Measurements from ENCODE around the gene KIF17.

The KIF17 gene

DNA sequence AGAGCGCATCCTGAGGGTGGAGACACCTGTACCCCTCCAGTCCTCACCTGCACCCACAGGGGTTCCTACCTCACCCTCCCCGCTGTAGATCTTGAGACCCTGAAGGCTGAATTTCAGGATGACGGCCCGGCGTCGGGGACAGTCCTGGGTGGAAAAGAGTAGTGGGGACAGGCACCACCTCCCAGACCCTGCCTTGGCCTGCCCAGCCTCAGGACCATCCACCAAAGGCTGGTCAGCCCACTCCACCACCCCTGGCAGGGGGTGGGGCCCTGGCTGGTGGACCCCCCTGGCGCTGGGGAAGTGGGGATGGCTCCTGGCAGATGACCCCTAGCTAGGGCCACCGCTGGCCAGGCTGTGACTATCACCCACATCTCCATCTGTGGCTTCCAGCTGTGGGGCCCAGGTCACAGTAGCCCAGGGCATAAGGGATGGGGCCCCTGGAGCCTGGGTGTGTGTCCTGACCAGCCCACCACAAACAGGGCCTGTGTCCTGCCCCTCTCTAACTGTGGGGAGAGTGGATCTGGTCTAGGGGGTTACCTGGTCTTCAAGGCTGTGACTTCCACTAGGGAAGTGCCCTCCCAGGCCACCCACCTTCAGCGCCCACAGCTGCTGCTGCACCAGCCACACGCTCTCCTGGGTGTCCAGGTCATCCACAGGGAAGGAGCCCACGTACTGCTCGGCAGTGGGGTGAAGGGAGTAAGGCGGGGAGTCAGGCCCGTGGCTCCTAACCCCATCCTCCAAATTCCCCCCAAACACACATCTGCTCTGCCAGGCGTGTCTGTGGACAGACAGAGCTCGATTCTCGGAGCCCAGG lies 9.3 kb upstream of the KIF17 start:
- Histone ChIP-seq H3K4me3 (ENCODE audit: insufficient read length, low read depth) (no peak overlapping the region), H3K36me3 (ENCODE audit: insufficient read depth, insufficient read length, low read length) (no peaks in the 10 kb centered on the region)

DNA sequence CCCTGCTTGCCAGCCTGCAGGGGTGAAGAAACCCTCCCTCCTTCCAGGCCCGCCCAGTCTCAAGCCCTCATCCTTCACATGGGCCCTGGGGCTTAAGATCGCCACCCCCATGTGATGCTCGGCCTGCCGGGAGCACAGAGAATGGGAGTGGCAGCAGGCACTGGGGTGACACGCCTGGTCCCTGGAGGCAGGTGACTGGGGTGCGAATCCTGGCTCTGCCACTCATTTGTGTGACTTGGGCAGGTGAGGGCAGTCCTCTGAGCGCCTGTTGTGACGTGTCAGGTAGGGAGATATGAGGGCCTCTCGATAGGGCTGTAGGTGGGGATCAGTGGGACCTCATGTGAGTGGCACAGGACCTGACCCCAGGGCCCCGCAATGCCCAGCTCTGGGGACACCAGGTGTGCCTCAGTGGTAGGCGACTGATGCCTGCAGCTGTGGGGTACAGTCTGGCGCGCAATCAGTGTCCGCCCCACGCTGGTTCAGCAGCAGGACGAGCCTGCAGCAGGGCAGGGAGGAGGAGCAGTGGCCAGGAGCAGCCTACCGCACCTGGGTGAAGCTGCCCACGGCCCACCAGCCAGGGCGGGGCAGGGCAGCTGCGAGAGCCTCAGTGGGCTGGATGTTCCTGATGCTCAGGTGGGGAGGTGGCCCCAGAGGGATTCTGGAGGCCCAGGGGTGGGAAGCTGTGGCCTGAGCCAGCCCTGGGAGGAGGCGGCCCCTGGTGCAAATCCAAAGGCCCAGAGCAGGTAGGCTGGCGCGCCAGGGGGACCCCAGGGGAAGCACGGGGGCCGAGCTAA lies 8.5 kb upstream of the KIF17 start:
- H3K4me1 ChIP-seq (ENCODE audit: insufficient read depth, insufficient read length): peaks cover 25% of the 10 kb centered on the region
- H3K9ac ChIP-seq (ENCODE audit: insufficient read length, low read depth): no peak overlapping the region
- peaks cover 17% of the 10 kb centered on the region for H3K27me3 ChIP-seq (ENCODE audit: insufficient read depth, insufficient read length)
- no peak overlapping the region for H3K4me3 ChIP-seq (ENCODE audit: insufficient read length, low read depth)
- H3K9me3 ChIP-seq (ENCODE audit: insufficient read depth, low read length): no peaks in the 10 kb centered on the region
- TF ChIP-seq SUZ12 (IDR thresholded peaks at IDR 0.05; ENCODE audit: extremely low read depth, insufficient read depth, insufficient read length): no peak
- no peak for TF ChIP-seq ZNF274 (IDR thresholded peaks at IDR 0.05; ENCODE audit: low read depth, low read length)
- no peak for TF ChIP-seq YY1 (IDR thresholded peaks at IDR 0.05; ENCODE audit: insufficient read depth, insufficient read length)
- DNase-seq (ENCODE audit: low read depth, low spot score): no peak
- no peaks in the 10 kb centered on the region for H3K36me3 ChIP-seq (ENCODE audit: insufficient read depth, insufficient read length, low read length)

More for the DNA sequence above, 9.3 kb upstream of the KIF17 start:
- Histone ChIP-seq H3K27me3 (ENCODE audit: insufficient read depth, insufficient read length) (peaks cover 23% of the 10 kb centered on the region), H3K9ac (ENCODE audit: insufficient read length, low read depth) (no peak overlapping the region), H3K9me3 (ENCODE audit: insufficient read depth, low read length) (no peaks in the 10 kb centered on the region), H3K4me1 (ENCODE audit: insufficient read depth, insufficient read length) (peaks cover 25% of the 10 kb centered on the region)
- no peak for DNase-seq (ENCODE audit: low read depth, low spot score)
- no peak for TF ChIP-seq YY1 (IDR thresholded peaks at IDR 0.05; ENCODE audit: insufficient read depth, insufficient read length)
- no peak for TF ChIP-seq SUZ12 (IDR thresholded peaks at IDR 0.05; ENCODE audit: extremely low read depth, insufficient read depth, insufficient read length)
- no peak for TF ChIP-seq ZNF274 (IDR thresholded peaks at IDR 0.05; ENCODE audit: low read depth, low read length)

GRCh38 chr1:20725189-20726117 lies 7.6 kb upstream of the KIF17 start:
- peaks cover 23% of the 10 kb centered on the region for H3K4me1 ChIP-seq (ENCODE audit: insufficient read depth, insufficient read length)
- no peaks in the 10 kb centered on the region for H3K36me3 ChIP-seq (ENCODE audit: insufficient read depth, insufficient read length, low read length)
- H3K4me3 ChIP-seq (ENCODE audit: insufficient read length, low read depth): no peak overlapping the region
- H3K27me3 ChIP-seq (ENCODE audit: insufficient read depth, insufficient read length): peaks cover 9% of the 10 kb centered on the region
- TF ChIP-seq ZNF274 (IDR thresholded peaks at IDR 0.05; ENCODE audit: low read depth, low read length): no peak
- TF ChIP-seq YY1 (IDR thresholded peaks at IDR 0.05; ENCODE audit: insufficient read depth, insufficient read length): no peak
- TF ChIP-seq SUZ12 (IDR thresholded peaks at IDR 0.05; ENCODE audit: extremely low read depth, insufficient read depth, insufficient read length): no peak
- no peak overlapping the region for H3K9ac ChIP-seq (ENCODE audit: insufficient read length, low read depth)
- H3K9me3 ChIP-seq (ENCODE audit: insufficient read depth, low read length): no peaks in the 10 kb centered on the region
- no peak for DNase-seq (ENCODE audit: low read depth, low spot score)

GRCh38 chr1:20724364-20725188 lies 6.8 kb upstream of the KIF17 start:
- Histone ChIP-seq H3K9ac (ENCODE audit: insufficient read length, low read depth) (no peak overlapping the region), H3K36me3 (ENCODE audit: insufficient read depth, insufficient read length, low read length) (no peaks in the 10 kb centered on the region), H3K27me3 (ENCODE audit: insufficient read depth, insufficient read length) (peaks cover 3% of the 10 kb centered on the region), H3K9me3 (ENCODE audit: insufficient read depth, low read length) (no peaks in the 10 kb centered on the region), H3K4me1 (ENCODE audit: insufficient read depth, insufficient read length) (peaks cover 23% of the 10 kb centered on the region), H3K4me3 (ENCODE audit: insufficient read length, low read depth) (no peak overlapping the region)
- DNase-seq (ENCODE audit: low read depth, low spot score): no peak
- no peak for TF ChIP-seq ZNF274 (IDR thresholded peaks at IDR 0.05; ENCODE audit: low read depth, low read length)
- TF ChIP-seq YY1 (IDR thresholded peaks at IDR 0.05; ENCODE audit: insufficient read depth, insufficient read length): no peak
- TF ChIP-seq SUZ12 (IDR thresholded peaks at IDR 0.05; ENCODE audit: extremely low read depth, insufficient read depth, insufficient read length): no peak

DNA sequence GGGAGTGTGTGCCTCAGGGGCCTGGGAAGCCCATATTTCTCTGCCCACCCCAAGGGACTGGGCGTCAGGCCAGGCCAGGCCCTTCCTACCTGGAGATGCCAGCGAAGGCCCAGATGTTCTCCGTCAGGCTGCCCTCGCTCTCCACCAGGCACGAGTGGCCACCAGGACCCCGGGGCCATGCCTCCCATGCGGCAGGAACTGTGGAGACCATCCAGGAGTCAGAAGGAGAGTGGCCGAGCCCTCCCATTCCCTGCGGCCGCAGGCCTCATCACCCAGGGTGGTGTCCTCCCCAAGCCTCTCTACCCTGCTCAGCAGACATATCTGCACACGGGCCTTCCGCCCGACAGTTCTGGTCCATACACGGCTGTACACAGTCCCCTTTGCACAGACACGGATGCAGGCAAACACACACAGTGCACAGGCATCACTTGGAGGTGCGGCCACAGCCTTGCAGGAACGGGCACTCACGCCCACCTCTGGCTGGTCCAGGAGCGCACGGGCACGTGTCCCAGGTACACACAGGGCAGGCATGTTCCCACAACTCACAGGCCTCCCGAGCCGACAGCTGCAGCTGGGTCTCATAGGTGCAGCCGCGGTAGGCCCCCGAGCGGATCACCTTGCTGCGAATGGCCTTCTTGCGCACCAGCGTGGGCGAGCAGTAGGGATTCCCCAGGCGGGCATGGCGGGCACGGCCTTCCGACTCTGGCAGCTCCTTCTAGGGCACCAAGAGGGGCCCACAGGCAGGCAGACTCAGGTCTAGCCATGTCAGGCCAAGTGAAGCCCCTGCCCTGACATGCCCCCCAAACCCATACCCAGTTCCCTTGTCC lies 5.9 kb upstream of the KIF17 start:
- Histone ChIP-seq H3K9me3 (ENCODE audit: insufficient read depth, low read length) (no peaks in the 10 kb centered on the region), H3K9ac (ENCODE audit: insufficient read length, low read depth) (no peak overlapping the region), H3K4me1 (ENCODE audit: insufficient read depth, insufficient read length) (peaks cover 19% of the 10 kb centered on the region), H3K36me3 (ENCODE audit: insufficient read depth, insufficient read length, low read length) (no peaks in the 10 kb centered on the region), H3K27me3 (ENCODE audit: insufficient read depth, insufficient read length) (peaks cover 8% of the 10 kb centered on the region), H3K4me3 (ENCODE audit: insufficient read length, low read depth) (no peak overlapping the region)
- DNase-seq (ENCODE audit: low read depth, low spot score): no peak
- TF ChIP-seq ZNF274 (IDR thresholded peaks at IDR 0.05; ENCODE audit: low read depth, low read length) (no peak), YY1 (IDR thresholded peaks at IDR 0.05; ENCODE audit: insufficient read depth, insufficient read length) (no peak)

GRCh38 chr1:20723159-20723536 lies 5.3 kb upstream of the KIF17 start:
- H3K9ac ChIP-seq (ENCODE audit: insufficient read length, low read depth): no peak overlapping the region
- H3K4me1 ChIP-seq (ENCODE audit: insufficient read depth, insufficient read length): peaks cover 17% of the 10 kb centered on the region
- peaks cover 12% of the 10 kb centered on the region for H3K27me3 ChIP-seq (ENCODE audit: insufficient read depth, insufficient read length)
- TF ChIP-seq ZNF274 (IDR thresholded peaks at IDR 0.05; ENCODE audit: low read depth, low read length) (no peak), YY1 (IDR thresholded peaks at IDR 0.05; ENCODE audit: insufficient read depth, insufficient read length) (no peak), SUZ12 (IDR thresholded peaks at IDR 0.05; ENCODE audit: extremely low read depth, insufficient read depth, insufficient read length) (no peak)
- no peaks in the 10 kb centered on the region for H3K36me3 ChIP-seq (ENCODE audit: insufficient read depth, insufficient read length, low read length)
- H3K9me3 ChIP-seq (ENCODE audit: insufficient read depth, low read length): no peaks in the 10 kb centered on the region
- no peak for DNase-seq (ENCODE audit: low read depth, low spot score)
- H3K4me3 ChIP-seq (ENCODE audit: insufficient read length, low read depth): no peak overlapping the region
